ENCODE data around the gene PGD.

DNA sequence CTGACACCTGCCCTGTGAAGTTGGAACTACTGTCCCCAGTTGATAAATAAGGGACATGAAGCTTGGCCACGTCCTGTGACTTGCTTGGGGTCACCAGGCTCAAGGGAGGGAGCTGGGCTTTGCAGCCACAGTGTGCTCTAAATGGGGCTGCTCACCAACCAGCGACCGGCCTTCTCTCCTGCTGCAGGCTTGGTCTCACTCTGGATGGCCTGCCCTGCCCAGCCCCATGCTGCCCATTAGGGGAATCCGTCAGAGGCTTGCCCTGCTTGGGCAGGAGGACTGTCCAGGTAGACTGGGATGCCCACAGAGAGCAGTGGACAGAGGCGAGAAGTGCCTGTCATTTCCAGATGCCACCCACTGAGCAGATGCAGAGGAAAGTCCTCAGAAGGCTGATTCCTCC is 30.1 kb downstream of the PGD start:
- TF ChIP-seq, protein P1, sequence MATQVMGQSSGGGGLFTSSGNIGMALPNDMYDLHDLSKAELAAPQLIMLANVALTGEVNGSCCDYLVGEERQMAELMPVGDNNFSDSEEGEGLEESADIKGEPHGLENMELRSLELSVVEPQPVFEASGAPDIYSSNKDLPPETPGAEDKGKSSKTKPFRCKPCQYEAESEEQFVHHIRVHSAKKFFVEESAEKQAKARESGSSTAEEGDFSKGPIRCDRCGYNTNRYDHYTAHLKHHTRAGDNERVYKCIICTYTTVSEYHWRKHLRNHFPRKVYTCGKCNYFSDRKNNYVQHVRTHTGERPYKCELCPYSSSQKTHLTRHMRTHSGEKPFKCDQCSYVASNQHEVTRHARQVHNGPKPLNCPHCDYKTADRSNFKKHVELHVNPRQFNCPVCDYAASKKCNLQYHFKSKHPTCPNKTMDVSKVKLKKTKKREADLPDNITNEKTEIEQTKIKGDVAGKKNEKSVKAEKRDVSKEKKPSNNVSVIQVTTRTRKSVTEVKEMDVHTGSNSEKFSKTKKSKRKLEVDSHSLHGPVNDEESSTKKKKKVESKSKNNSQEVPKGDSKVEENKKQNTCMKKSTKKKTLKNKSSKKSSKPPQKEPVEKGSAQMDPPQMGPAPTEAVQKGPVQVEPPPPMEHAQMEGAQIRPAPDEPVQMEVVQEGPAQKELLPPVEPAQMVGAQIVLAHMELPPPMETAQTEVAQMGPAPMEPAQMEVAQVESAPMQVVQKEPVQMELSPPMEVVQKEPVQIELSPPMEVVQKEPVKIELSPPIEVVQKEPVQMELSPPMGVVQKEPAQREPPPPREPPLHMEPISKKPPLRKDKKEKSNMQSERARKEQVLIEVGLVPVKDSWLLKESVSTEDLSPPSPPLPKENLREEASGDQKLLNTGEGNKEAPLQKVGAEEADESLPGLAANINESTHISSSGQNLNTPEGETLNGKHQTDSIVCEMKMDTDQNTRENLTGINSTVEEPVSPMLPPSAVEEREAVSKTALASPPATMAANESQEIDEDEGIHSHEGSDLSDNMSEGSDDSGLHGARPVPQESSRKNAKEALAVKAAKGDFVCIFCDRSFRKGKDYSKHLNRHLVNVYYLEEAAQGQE (IDR thresholded peaks at IDR 0.05; ENCODE audit: low read depth), result no peak
- TF ChIP-seq RAD21 (IDR thresholded peaks at IDR 0.05; ENCODE audit: low read depth) (no peak), EP300 (IDR thresholded peaks at IDR 0.05; ENCODE audit: borderline replicate concordance) (no peak), NFIC (IDR thresholded peaks at IDR 0.05) (no peak), CREB1 (IDR thresholded peaks at IDR 0.05; ENCODE audit: low read depth) (no peak)
